Fibroblast of skin of scalp (primary cell): Measurements from ENCODE around the gene LALBA. TPM values are rescaled to one million over a fixed set of nuclear protein-coding genes. Genes with fewer than 3 reads are reported as not detected.
"Not testable (repeated sequence)": the region's sequence is repeated elsewhere in the genome, so short reads cannot be mapped to it uniquely, and the experiment has no call there.

Experiments
- DNase-seq: peaks from one replicate; pipeline ENCODE4 v3.0.0-alpha.2; 2013
- polyA plus RNA-seq, 2 experiments: library from polyadenylated mRNA; unstranded; fragments of 120-200 nt; gene quantifications; one replicate each; pipeline ENCODE4 v1.2.1, GENCODE V29; 2013; ENCODE audit not compliant: insufficient read length in 2 of 2

Gene LALBA
- polyA plus RNA-seq (2013, experiment 1 of 2; ENCODE audit: insufficient read length): not detected
- not detected for polyA plus RNA-seq (2013, experiment 2 of 2; ENCODE audit: insufficient read length)

DNA sequence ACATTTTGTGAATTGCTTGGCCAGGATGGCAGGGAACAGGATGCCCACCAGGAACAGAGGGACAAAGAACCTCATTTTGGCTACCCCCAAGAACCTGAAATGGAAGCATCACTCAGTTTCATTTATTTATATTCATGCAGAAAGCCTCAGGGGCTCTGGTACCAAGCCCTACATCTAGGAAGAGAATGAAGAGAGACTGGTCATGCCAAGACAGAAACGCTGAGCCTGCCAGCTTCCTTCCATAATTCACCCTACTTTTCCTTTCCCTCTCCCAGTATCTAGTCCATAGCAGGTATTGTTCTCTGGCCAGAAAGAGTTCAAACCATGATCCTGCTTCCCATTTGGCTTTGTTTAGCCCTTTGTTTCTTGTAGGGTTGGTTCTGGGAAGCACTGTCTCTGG lies at the start of gene LALBA:
Gene LALBA, minus strand, starts transcription at position 101 of the 400 bp plus-strand sequence. Its CDS starts 26 bp downstream, at position 75.
- no peak for DNase-seq

GRCh38 chr12:48618541-48618940 lies 48.7 kb upstream of the LALBA start:
- DNase-seq: peak; percentile 68

DNA sequence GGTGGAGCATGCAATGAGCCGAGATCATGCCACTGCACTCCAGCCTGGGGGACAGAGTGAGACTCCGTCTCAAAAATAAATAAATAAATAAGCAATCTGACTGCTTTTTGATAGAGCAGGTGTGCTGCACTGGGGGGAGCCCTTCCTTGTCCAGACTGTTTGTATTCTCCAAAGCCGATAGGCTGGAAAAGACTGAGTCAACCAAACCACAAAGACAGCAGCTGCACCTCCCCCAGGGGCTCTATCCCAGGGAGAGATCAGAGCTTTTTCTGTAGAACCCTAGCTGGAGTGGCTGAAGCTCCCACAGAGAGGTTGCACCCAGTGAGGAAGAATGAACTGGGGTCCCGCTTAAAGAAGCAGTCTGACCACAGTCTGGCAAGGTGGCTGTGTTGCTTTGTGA lies 45.8 kb upstream of the LALBA start:
- peak; percentile 5 for DNase-seq

- no peak for DNase-seq
Measured at GRCh38 chr12:48613321-48613720, 43.5 kb upstream of the LALBA start.

GRCh38 chr12:48602192-48602989 lies 32.5 kb upstream of the LALBA start:
- no peak for DNase-seq

GRCh38 chr12:48601013-48601756 lies 31.3 kb upstream of the LALBA start:
- DNase-seq: peak; percentile 55

DNA sequence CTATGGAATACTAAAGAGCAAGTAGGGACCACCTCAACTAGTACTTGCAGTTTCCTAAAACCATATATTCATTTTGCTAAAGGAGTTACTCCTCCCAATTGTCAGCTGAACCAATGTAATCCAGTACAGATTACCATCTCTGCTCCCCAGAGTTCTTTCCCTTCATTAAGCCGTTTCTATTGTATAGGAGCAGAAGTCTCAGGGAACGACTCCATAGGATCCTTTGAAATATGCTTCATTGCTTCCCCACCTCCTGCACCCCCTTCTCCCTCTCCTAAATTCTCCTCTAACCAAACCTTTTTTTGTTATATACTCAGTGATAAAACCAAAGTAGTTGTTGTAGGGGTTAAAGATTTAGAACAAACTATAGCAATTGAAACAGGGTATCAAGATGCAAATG lies 30.7 kb upstream of the LALBA start:
- no peak for DNase-seq

- no peak for DNase-seq
Measured at GRCh38 chr12:48592591-48593086, 22.8 kb upstream of the LALBA start.

- DNase-seq: no peak
Measured at GRCh38 chr12:48586361-48586760, 16.5 kb upstream of the LALBA start.

DNA sequence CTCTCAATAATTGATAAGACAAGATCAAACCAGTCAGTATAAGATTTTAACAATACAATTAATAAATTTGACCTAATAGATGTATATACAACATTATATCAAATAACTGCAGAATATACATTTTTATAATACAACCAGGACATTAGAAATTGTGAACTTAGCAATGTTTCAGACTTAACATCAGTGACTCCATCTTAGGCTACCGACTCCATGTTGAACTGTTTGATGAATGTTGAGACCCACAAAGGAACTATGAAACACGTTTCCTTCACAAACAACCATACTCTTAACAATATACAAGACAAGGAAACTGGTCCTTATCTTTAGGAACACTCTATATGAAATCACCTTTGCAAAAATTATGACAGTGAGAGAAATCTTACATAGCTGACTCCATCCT lies 13.9 kb upstream of the LALBA start:
- no peak for DNase-seq

GRCh38 chr12:48580831-48581230 lies 11.0 kb upstream of the LALBA start:
- no peak for DNase-seq

- DNase-seq: no peak
Measured at GRCh38 chr12:48572326-48572725, 2.5 kb upstream of the LALBA start.

DNA sequence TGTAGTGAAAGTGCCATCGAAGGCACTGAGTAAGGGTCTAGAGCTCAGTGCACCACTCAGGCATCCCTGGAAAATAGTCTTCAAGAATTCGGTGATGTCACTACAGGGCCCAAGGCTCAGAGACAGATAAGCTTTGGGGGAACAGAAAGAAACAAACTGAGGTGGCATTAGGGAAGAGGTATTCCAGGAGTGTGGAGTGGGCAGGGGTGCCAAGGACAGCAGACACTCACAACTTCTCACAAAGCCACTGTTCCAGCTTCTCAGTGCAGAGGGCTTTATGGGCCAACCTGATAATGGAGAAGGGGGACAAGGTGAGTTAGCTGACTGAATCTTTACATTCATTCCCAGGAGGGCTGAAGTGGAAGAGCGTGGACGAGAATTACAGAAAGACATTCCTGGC lies 2.1 kb downstream of the LALBA start:
- no peak for DNase-seq

GRCh38 chr12:48557919-48558318 lies 11.9 kb downstream of the LALBA start:
- DNase-seq: no peak

GRCh38 chr12:48556631-48557030 lies 13.2 kb downstream of the LALBA start:
- DNase-seq: no peak

- not testable (repeated sequence) for DNase-seq
Measured at GRCh38 chr12:48553666-48554343, 16.0 kb downstream of the LALBA start.

DNA sequence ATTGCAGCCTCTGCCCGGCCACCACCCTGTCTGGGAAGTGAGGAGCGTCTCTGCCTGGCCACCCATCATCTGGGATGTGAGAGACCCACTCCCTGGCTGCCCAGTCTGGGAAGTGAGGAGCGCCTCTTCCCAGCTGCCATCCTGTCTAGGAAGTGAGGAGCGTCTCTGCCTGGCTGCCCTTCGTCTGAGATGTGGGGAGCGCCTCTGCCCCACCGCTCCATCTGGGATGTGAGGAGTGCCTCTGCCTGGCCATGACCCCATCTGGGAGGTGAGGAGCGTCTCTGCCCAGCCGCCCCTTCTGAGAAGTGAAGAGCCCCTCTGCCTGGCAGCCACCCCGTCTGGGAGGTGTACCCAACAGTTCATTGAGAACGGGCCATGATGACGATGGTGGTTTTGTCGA lies 18.2 kb downstream of the LALBA start:
- DNase-seq: not testable (repeated sequence)

GRCh38 chr12:48547012-48547411 lies 22.8 kb downstream of the LALBA start:
- not testable (repeated sequence) for DNase-seq

GRCh38 chr12:48545833-48546469 lies 23.9 kb downstream of the LALBA start:
- DNase-seq: no peak

GRCh38 chr12:48542300-48542928 lies 27.4 kb downstream of the LALBA start:
- peak; percentile 11 for DNase-seq

GRCh38 chr12:48536602-48537001 lies 33.2 kb downstream of the LALBA start:
- DNase-seq: no peak

DNA sequence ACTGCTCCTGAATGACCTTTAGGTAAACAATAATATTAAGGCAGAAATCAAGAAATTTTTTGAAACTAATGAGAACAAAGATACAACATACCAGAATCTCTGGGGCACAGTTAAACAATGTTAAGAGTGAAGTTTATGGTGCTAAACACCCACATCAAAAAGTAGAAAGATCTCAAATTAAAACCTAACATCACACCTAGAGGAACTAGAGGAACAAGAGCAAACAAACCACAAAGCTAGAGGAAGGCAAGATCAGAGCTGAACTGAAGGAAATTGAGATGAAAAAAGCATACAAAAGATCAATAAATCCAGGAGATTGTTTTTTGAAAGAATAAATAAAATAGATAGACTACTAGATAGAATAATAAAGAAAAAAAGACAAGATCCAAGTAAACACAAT lies 37.2 kb downstream of the LALBA start:
- DNase-seq: no peak
